Measurements from ENCODE around the gene PACRG.

The PACRG gene

DNA sequence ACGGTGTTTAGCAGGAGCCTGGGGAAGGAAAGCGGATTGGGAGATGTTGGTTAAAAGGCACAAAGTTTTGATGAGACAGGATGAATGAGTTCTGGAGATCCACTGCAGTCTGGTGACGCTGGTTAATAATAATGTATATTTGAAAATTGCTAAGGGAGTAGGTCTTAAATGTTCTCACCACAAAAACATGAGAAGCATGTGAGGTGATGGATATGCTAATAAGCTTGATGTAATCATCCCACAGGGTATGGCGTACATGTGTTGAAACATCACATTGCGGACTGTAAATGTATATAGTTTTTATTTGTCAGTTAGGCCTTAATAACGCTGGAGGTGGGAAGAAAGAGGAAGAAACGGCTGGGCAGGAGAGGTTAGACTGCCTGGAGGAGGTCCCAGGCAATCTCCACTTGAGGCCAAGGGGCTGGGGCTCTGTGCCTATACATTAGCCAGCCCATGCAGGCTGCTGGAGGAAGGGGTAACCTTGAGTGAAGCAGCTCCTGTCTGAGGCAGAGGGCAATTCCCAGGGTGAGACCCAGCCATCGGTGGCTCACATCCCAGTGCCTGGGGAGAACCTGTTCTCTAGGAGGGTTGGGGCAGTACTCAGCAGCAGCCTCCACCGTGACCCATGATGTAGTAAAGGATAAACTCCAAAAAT is 498.5 kb downstream of the PACRG start:
- DNase-seq, result no peak

DNA sequence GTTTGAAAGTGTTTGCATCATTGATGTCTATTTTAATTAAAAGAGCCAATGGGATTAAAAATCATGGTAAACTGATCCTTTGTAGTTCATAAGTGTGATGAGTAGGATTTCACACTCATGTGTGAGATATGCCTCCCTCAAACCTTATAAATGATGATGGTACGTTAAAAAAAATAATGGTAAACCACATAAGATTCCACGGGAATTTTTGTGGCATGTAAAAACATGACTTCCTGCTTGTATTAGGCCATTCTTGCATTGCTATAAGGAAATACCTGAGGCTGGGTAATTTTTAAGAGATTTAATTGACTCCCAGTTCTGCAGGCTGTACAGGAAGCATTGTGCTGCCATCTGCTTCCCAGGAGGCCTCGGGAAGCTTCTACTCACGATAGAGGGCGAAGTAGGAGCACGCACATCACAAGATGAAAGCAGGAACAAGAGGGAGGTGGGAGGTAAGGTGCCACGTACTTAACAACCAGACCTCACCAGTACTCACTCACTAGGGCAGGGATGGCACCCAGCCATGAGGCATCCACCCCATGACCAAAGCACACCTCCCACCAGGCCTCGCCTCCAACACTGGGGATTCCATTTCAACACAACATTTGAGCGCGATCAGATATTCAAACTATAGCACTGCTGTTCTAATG is 499.2 kb downstream of the PACRG start:
- no peak for DNase-seq

DNA sequence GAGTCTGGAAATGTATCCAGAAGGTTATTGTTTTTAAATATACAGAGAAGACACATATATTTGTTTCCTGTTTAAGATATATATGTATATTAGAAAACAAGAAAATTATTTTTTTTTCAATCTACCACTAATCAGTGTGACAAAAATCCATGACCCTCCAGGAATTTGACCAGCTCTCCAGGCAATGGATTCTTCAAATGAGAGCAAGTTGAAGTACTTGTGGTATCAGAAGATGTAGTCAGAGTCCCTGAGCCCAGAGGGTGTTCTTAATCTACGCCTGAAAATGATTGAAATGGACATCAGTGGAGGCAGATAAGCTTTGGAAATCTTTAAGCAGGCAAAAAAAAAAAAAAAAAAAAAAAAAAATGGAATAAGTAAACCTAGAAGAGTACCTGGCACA is 500.3 kb downstream of the PACRG start:
- DNase-seq, result no peak

DNA sequence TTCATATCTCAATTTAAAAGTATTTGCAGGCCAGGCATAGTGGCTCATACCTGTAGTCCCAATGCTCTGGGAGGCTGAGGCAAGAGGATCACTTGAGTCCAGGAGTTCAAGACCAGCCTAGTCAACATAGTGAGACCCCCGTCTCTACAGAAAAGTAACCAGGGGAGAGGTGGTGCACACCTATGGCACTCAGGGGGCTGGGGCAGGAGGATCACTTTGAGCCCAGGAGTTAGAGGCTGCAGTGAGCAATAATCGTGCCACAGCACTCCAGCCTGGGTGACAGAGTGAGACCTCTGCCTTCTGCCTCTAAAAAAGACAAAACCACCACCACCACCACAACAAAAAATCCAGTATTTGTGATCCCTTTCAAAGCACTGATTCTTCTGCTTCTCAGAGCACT is 501.3 kb downstream of the PACRG start:
- no peak for DNase-seq

DNA sequence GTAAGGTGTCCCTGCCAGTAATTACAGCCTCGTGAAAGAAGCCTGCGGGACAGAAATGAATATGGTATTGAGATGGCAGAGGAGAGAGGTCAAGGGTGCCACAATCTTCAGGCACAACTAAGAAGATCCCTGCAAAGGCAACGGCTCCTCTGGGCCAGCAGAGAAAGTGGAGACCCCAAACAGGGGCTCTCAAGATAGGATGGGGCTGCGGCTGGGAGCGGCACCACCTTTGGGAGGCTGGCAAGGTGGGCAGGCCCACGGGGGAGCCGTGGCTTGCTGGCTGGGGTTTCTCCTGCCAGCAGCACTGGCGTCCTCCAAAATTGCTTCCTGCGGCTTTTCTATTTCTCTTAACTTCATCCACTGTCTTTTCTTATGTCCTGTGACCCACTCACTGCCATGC is 503.1 kb downstream of the PACRG start:
- no peak for DNase-seq

DNA sequence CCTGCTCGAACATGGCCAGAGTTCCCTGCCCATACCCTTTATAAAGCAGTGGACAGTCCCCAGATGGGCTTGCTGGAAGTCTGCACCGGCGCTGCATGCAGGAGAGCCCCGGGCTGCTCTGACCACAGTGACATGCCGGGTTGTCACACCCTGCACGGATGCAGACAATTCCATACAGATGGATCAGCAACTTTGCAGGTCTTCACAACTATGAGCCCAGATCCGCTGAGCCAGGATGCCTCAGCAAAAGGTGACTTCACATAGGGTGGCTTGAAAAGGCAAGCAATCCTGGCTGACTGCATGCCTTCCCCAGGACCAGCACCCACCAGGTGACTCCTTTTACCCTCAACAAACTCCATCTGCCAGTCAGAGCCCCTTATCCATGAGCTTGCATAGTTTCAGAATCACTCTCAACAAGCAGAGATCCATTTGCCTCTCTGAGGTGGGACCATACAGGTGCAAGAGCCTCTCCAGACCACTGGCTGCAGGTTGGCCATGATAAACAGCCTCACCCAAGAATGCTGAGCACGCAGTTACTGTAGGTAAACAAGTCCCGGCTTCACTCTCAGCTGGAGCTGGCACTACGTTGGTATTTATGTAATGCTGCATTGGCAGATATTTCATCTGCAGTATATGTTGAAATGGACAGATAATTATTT is 503.7 kb downstream of the PACRG start:
- no peak for DNase-seq

DNA sequence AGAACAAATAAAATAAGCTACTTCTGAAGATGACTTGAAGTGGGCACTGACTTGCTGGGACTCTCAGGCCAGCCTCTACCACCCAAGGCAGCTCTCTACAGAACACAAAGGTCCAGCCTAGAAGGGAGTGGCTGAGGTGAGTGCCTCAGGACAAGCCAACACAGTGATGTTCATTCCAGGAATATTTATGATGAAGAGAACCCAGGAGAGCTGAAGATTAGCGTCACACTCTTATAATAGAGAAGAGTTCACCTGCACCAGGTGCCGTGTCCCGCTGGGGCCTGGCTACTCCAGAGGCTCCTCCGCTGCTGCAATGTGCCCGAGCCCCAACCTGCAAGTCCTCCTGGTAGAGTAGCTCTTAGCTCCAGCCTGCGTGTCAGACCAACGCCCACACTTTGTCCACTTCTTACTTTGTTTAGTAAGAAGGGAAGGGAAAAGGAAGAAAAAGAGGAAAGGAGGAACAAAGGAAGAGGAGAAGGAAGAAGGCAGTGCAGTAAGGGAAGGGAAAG is 504.3 kb downstream of the PACRG start:
- no peak for DNase-seq

DNA sequence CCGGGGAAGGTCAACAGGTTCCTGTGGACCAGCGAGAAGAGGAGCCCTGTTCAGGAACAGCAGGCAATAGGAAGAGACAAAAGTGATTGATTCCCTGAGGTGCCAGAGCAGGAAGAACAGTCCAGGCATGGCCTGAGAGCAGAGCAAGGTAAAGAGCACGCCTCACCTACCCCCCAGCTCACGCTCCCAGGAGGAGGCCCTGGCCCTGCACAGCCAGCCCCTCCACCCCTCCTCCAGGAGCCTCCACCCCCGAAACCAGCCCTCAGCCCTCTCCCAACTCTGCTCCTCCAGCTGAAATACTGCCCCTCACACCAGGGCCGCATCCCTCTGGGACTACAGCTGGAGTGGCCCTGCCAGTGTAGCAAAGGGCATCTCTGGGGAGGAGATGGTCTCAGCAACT is 504.9 kb downstream of the PACRG start:
- DNase-seq, result no peak

DNA sequence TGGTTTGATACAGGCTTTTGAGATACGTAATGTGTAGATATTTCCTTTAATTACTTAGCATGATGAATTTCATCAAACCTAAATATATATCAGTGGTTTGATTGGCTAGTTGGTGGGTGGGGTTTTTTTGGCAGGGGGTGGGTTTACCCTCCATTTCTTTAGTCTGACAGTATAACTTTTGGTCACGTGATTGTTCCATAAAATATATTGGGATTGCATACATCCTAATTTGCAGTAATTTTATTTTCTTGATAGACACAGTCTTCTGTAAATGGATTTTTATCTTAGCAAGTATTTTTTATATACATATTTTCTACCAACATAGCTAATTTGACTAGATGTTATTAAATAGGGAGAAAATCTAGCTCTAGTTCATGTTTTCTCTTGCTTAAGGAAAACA is 509.3 kb downstream of the PACRG start:
- DNase-seq, result no peak

DNA sequence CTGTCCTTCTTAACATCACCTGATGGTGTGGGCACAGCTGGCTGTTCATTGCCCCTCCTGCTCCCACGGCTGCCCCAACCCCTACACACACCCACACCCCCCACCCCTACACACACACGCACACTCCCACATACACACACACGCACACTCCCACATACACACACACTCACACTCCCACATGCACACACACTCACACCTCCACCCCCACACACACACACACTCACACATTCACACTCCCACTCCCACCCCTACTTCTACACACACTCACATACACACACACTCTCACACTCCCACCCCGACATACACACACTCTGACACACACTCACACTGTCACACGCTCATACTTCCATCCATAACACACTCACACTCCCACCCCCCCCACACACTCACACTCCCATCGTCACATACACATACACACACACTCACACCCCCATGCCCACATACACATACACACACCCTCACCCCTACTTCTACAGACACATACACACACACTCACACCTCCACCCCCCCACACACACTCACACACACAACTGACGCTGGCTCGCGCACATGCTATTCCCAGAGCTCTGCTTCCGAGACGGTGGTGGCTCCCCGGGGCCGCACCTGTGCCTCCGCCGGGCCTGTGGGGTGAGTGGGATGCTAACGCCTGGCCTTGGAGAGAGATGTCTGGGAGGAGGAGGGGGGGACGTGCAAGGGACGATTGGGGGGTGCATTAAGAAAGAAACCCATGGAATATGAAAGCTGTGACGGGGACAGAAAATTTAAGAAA is 512.0 kb downstream of the PACRG start:
- no peak for DNase-seq

DNA sequence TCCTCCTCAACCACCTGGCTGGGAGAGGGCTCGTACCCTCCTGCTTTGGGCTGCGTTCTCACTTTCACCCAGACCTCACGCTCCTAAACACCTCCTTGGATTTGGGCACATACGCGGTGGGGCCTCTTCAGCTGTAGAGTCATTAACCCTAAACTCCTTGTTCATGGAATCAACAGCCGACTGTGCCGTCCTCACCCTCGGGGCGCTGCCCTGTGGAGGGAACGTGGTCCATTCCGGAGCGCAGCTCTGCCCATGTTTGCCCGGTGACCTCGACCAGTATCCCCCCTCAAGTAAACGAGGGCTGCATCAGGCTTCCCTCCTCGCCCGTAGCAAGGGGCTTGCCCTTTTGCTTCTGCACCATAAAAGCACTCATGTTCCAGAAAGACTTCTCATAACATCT is 512.8 kb downstream of the PACRG start:
- no peak for DNase-seq

DNA sequence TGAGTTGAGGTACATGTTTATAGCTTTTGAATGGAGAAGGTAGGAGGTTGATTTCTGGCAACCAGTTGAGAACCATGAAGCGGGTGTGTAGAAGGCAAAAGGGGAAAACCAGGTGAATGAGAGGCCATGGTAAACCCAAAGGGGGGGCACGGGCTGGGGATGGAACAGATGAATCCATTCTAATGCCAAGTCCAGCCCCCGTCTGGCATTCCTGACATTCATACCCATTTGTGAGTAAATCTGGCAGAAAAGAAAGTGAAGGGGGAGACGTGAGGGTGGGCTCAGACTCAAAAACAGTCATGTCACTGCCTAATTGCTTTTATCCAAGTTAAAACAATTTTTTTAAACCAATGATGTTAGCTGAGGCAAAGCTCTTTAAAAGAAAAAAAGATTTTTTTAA is 513.9 kb downstream of the PACRG start:
- no peak for DNase-seq

DNA sequence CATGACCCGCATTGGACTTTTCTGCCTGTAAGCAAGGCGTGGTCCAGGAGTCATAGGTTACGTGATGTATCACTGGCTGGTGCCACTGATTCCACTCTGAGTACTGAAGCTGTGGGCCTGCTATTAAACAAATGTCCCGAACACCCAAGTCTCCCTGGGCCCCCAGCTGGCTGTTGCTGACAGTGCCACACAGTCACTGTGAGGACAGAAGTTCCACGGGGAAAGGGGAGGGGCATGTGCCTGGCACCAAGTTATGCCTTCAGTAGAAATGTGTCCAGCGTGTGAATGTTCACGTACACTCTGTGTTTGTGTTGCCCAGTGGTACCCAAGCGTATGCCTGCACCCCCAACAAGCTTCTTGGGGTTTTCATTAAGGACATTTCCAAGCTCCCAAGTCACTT is 515.3 kb downstream of the PACRG start:
- DNase-seq, result no peak

DNA sequence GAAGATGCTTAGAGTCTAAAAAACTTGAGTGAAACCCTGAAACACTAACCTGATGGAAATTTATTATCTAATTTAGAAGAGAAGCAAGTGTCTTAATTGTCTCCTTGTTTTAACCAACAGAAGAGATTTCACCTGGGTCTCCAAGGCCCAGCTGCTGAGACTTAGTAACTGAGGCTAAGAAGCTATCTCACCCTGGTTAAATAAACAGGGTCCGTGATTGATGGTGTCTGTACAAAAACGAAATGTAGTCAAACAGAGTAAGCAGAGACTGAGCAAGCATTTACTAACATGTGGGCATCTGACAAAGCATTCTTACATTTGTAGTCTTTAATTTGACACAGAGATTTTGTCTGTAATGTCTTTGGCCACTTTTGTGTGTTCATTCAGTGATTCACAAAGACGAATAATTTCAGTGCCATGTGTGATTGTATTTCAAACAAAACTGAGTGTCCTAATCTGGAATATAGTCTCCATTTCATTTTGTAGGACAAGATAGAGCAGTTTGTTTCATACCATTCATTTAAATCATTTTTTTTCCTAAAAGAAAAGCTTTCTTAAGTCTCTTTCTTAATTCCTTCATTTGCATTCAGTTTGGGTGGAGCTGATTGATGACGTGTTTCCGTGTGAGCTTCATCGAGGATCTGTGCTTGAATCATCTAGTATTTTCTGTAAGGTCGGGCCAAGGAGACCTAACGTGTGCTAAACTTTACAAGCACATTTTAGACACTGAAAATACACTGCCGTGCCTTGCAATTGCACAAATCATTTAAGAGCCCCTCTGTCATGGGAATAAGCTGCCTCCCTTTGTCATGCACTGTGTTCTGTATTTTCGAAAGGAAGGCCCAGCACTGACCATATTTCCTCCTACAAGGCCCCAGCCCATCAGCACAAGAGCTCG is 516.2 kb downstream of the PACRG start:
- DNase-seq, result no peak

DNA sequence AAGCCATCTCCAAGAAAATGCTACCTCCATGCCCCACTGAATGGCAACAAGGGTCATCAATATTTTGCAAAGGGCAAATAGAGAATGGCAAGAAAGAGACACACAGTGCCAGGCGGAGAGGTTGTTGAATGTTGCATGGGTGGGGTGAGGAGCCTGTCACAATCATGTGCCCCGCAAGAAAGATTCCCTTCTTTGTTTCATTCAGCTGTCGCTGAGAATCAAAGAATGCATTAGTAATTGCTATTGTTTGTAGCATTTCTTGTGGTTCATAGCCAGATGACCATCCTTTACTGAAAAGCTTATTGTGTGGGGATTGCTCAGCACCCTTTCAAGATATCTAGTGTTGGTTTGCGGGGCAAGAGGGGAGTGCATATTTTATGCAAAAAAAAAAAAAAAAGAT is 520.3 kb downstream of the PACRG start:
- no peak for DNase-seq

DNA sequence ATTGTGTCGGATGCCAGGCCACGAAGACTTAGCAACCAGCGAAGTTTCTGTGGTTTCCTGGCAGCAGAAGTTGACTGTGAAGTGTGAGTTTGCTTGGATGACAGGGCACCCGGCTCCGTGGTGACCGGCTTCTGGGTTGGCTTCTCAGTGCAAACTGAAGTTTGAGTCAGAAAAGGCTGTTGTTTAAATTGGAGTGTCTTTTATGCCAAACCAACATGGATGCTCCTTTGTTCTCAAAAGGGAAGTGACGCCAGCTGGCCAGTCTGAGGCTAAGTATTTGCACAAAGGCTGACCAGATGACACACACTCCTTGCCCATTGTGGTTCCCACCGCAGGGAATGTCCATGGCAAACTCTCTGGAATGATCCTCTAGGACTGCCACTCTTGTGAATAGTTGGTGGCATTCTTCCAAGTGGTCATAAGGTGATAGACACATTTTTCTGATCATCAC is 521.9 kb downstream of the PACRG start:
- DNase-seq, result peak; percentile 67

DNA sequence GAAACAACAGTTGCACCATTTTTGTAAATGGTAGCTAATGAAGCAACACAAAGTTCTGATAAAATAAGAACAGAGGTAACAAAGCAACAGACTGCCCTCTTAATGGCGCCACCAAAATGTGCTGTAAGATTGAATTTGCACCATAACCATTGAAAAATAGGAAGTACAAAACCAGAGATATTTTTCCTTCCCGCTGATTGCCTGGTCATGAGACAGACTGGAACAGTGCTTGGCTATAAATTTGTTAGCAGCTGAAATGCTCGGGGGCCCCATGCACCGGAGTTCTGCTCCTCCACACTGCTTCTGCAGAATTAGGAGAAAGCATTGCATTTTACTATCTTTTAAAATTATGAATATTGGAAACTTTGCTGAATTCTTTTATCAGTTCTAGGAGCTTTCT is 522.3 kb downstream of the PACRG start:
- peak; percentile 55 for DNase-seq

DNA sequence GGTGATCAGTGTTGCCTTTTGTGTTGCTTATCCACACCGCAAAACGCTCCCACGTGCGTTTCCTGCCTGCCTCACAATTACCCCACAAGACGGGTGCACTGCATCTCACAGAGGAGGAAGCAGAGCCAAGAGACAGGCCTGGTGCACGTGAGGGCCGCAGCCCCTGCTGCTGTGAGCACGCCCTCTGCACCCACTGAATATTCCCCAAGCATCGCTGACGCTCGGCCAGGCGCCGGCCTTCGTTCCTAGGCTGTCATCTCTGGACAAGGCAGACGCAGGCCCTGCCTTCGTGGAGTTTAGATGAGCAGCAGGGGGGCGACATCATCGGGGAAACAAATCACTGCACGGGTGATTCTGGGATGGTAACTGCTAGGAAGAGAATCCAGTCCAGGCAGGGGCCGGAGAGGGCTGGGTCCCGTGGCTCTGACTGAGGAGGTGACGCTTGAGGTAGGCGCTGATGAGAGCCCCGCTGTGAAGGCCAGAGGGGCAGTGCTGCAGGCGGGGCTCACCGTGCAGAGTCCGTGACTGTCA is 524.4 kb downstream of the PACRG start:
- DNase-seq, result peak; percentile 33

DNA sequence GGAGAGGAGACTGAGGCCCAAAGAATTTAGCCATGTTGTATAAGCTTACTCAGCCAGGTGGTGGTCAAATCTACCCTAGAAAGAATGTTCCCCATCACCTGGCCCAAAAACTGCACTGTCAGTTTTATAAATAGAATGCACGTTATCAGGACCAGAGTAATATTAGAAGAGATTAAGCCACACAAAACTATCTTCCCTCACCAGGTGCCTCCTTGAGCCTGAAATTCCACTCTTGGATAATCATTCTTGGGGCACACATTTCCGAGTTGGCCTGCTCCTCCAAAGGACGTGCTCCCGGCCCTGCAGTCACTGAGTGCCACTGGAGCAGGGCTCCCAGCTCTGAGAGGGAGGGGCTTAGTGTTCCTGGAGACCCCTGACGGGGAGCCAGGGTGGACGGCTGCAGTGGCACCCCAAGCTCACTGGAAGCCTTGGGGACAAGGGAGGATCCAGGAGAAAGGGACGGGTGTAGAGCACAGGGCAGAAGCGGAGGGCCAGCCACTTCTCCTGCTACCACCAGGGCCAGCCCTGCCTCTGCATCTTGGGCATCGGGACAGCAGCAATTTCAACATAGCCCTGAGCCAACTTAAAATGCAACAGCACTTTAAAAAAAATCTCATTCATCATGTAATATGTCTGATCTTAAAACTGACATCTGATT is 525.9 kb downstream of the PACRG start:
- DNase-seq, result no peak

DNA sequence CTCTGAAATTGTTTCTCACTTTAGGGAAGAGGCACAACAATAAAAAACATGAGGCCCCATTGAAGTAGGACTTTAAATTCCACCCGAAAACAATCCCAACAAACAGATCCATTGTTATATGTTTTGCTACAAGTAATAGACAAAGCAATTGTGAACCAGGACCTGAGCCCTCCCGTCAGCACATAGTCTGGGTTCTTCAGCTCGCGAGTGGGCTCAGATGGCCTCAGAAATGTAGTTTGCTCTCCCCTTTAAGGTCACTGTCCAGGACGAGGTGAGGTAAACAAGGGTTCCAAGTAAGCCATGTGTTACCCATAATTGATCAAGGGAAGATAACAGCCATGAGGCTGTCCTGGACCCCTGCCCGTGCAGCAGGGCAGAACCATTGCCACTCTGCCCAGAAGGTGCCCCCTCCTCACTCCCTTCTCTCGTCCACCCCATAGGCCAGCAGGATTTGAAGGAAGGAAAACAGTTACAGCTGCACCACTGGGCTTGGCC is 526.6 kb downstream of the PACRG start:
- DNase-seq, result no peak

DNA sequence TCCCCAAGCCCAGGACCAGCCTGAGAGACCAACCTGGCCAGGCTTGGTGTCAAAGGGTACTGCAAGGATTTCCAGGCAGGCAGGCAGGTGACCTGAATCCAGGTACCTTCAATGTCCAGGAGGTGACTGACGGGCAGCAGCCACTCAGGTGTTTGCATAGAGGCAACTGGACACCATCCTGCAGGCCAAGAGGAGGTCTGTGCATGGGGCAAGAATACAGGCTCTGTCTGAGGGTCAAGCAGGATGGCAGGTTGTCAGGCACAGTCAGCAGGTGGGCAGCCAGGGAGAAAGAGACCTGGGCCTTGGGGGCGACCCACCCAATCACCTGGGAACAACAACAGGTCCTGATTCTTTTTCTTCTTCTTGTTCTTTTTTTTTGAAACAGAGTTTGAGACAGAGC is 527.5 kb downstream of the PACRG start:
- DNase-seq, result no peak

Measured in hematopoietic multipotent progenitor cell treated with erythropoietin and hydrocortisone succinate and interleukin-3 and kit ligand, for 4 days (in vitro differentiated cells).